Transverse colon (tissue), 4 donors: Measurements from ENCODE around the gene ABAT.

Source experiments
- EP300 ChIP-seq: sonication (generic); formaldehyde crosslinking; IDR thresholded peaks from one replicate; pipeline ENCODE4 v1.6.1; 2017; ENCODE audit warnings: antibody characterized with exemption, low read depth
- POLR2A ChIP-seq: fragments of 450-650 bp; IDR thresholded peaks from one replicate; pipeline ENCODE4 v1.6.1; 2016; ENCODE audit warnings: antibody characterized with exemption, mild to moderate bottlenecking, moderate library complexity
- POLR2AphosphoS5 ChIP-seq, 3 donors: sonication (generic); formaldehyde crosslinking; IDR thresholded peaks; one replicate each; pipeline ENCODE4 v1.6.1; 2016; ENCODE audit warnings: antibody characterized with exemption in 3 of 3
- TF ChIP-seq, protein P1 (sequence below), 5 experiments: fragments of 200-600 bp in 3 of 5; fragments of 450-650 bp in 2 of 5; sonication (generic) in 3 of 5; IDR thresholded peaks; 1 replicate in 2 of 5; 2 replicates in 3 of 5; pipeline ENCODE4 v1.5.1; 2016 to 2017; ENCODE audit warnings: antibody characterized with exemption in 5 of 5, inconsistent platforms in 3 of 5, mild to moderate bottlenecking in 2 of 5, moderate library complexity in 1 of 5

DNA sequence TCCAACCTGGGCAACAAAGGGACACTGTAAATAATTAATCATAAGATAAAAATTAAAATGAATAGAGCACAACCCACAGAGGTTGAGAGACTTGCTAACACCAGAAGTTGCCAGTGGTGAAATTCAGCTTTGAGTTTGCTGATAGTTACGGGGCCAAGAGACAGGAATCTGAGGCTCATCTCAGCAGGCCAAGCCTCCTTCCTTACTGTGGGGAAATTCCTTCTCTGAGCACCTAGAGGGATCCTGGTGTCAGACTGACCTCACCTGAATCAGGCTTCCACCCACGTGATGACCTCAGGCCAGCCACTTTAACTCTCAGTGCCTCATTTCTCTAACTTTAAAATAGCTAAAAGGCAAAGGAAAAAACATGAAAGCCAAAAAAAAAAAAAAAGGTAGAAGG, 4.7 kb downstream of the ABAT start:
- TF ChIP-seq, protein P1, sequence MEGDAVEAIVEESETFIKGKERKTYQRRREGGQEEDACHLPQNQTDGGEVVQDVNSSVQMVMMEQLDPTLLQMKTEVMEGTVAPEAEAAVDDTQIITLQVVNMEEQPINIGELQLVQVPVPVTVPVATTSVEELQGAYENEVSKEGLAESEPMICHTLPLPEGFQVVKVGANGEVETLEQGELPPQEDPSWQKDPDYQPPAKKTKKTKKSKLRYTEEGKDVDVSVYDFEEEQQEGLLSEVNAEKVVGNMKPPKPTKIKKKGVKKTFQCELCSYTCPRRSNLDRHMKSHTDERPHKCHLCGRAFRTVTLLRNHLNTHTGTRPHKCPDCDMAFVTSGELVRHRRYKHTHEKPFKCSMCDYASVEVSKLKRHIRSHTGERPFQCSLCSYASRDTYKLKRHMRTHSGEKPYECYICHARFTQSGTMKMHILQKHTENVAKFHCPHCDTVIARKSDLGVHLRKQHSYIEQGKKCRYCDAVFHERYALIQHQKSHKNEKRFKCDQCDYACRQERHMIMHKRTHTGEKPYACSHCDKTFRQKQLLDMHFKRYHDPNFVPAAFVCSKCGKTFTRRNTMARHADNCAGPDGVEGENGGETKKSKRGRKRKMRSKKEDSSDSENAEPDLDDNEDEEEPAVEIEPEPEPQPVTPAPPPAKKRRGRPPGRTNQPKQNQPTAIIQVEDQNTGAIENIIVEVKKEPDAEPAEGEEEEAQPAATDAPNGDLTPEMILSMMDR (IDR thresholded peaks at IDR 0.05) = no peak
- no peak for TF ChIP-seq POLR2A
- no peak for TF ChIP-seq EP300
- TF ChIP-seq POLR2AphosphoS5 (IDR thresholded peaks at IDR 0.05) = no peak
